ENCODE results near the gene GLI1.
"Not testable (repeated sequence)": the region's sequence is repeated elsewhere in the genome, so short reads cannot be mapped to it uniquely, and the experiment has no call there.

The GLI1 gene

GRCh38 chr12:57500213-57500612 lies 40.6 kb downstream of the GLI1 start:
- DNase-seq: no peak

GRCh38 chr12:57502311-57502969 lies 42.9 kb downstream of the GLI1 start:
- not testable (repeated sequence) for DNase-seq

- not testable (repeated sequence) for DNase-seq
Observed at GRCh38 chr12:57506541-57506940, 47.0 kb downstream of the GLI1 start.

- DNase-seq: not testable (repeated sequence)
Observed at GRCh38 chr12:57507796-57508195, 48.2 kb downstream of the GLI1 start.

- no peak for DNase-seq
Observed at GRCh38 chr12:57511161-57511560, 51.6 kb downstream of the GLI1 start.

- DNase-seq: no peak
Observed at GRCh38 chr12:57511588-57512325, 52.2 kb downstream of the GLI1 start.

GRCh38 chr12:57512665-57513064 lies 53.1 kb downstream of the GLI1 start:
- DNase-seq: no peak

GRCh38 chr12:57513266-57513665 lies 53.7 kb downstream of the GLI1 start:
- no peak for DNase-seq

- DNase-seq: not testable (repeated sequence)
Observed at GRCh38 chr12:57513677-57514076, 54.1 kb downstream of the GLI1 start.

- not testable (repeated sequence) for DNase-seq
Observed at GRCh38 chr12:57514246-57514645, 54.7 kb downstream of the GLI1 start.

- no peak for DNase-seq
Observed at GRCh38 chr12:57514720-57515407, 55.3 kb downstream of the GLI1 start.

- no peak for DNase-seq
Observed at GRCh38 chr12:57515408-57515933, 55.9 kb downstream of the GLI1 start.

- DNase-seq: no peak
Observed at GRCh38 chr12:57515934-57516541, 56.5 kb downstream of the GLI1 start.

- no peak for DNase-seq
Observed at GRCh38 chr12:57516617-57517153, 57.1 kb downstream of the GLI1 start.

- DNase-seq: no peak
Observed at GRCh38 chr12:57517187-57517586, 57.6 kb downstream of the GLI1 start.

GRCh38 chr12:57517718-57518117 lies 58.1 kb downstream of the GLI1 start:
- not testable (repeated sequence) for DNase-seq

GRCh38 chr12:57518176-57518919 lies 58.8 kb downstream of the GLI1 start:
- no peak for DNase-seq

- peak; percentile 51 for DNase-seq
Observed at GRCh38 chr12:57518920-57519795, 59.6 kb downstream of the GLI1 start.

GRCh38 chr12:57519796-57520052 lies 60.1 kb downstream of the GLI1 start:
- DNase-seq: peak; percentile 70

GRCh38 chr12:57520053-57520818 lies 60.7 kb downstream of the GLI1 start, which contains the start of gene DDIT3:
Gene DDIT3, minus strand, starts transcription at chr12:57520514. Its CDS starts 3,108 bp downstream, at chr12:57517406.
- peak; percentile 100 for DNase-seq

Data from right hindlimb (tissue), 1 donor.